PFSK-1 (cell line): ENCODE results near the gene DDI2.

ENCODE experiments used
- FOXP2 ChIP-seq: optimal IDR thresholded peaks from 2 replicates; pipeline ENCODE3; 2011; ENCODE audit warnings: borderline replicate concordance, control low read depth, inconsistent platforms; ENCODE audit not compliant: insufficient read depth; ENCODE audit errors: extremely low read length, extremely low read depth
- POLR2AphosphoS5 ChIP-seq: IDR thresholded peaks from 2 replicates; pipeline ENCODE4 v1.6.1; 2012; ENCODE audit warnings: low read depth, mild to moderate bottlenecking, control low read depth, low read length, moderate library complexity
- REST ChIP-seq, 2 experiments: IDR thresholded peaks; 2 replicates each; pipeline versions ENCODE4 v1.6.1 to v1.8.0; 2011 to 2012; ENCODE audit warnings: low read depth in 2 of 2, low read length in 2 of 2, control low read depth in 1 of 2, inconsistent platforms in 1 of 2, mild to moderate bottlenecking in 1 of 2, moderate library complexity in 1 of 2; ENCODE audit not compliant: insufficient read depth in 1 of 2
- SIN3A ChIP-seq: IDR thresholded peaks from 2 replicates; pipeline ENCODE4 v1.6.1; 2012; ENCODE audit warnings: mild to moderate bottlenecking, low read length, moderate library complexity, borderline replicate concordance; ENCODE audit not compliant: insufficient read depth
- TAF1 ChIP-seq: IDR thresholded peaks from 2 replicates; pipeline ENCODE4 v1.6.1; 2012; ENCODE audit warnings: low read length, control low read depth, borderline replicate concordance; ENCODE audit not compliant: insufficient read depth

DDI2 gene

GRCh38 chr1:15674386-15675159 is 57.3 kb downstream of the DDI2 start:
- TF ChIP-seq REST (IDR thresholded peaks at IDR 0.05; ENCODE audit: insufficient read depth in 1 of 2, low read depth in 2 of 2, low read length in 2 of 2) (no peak), SIN3A (no peak), TAF1 (no peak), POLR2AphosphoS5 (no peak), FOXP2 (no peak)

DNA sequence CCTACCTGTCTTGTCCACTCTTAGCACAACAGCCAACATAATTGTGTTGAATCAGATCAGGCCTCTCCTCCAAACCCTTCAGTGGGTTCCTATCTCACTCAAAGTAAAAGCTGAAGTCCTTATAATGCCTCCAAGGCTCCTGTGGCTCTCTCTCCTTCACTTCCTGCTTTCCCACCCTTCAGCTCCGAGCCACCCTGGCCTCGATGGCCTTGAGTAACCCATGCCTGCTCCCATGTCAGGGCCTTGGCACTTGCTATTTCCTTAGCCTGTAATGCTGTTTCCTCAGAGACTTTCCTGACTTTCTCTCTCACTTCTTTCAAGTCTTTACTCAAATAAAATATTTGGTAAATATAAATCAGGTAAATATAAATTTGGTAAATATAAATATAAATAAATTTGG is 58.8 kb downstream of the DDI2 start:
- TF ChIP-seq FOXP2 (no peak), TAF1 (no peak), POLR2AphosphoS5 (no peak), SIN3A (no peak), REST (IDR thresholded peaks at IDR 0.05; ENCODE audit: insufficient read depth in 1 of 2, low read depth in 2 of 2, low read length in 2 of 2) (no peak)

DNA sequence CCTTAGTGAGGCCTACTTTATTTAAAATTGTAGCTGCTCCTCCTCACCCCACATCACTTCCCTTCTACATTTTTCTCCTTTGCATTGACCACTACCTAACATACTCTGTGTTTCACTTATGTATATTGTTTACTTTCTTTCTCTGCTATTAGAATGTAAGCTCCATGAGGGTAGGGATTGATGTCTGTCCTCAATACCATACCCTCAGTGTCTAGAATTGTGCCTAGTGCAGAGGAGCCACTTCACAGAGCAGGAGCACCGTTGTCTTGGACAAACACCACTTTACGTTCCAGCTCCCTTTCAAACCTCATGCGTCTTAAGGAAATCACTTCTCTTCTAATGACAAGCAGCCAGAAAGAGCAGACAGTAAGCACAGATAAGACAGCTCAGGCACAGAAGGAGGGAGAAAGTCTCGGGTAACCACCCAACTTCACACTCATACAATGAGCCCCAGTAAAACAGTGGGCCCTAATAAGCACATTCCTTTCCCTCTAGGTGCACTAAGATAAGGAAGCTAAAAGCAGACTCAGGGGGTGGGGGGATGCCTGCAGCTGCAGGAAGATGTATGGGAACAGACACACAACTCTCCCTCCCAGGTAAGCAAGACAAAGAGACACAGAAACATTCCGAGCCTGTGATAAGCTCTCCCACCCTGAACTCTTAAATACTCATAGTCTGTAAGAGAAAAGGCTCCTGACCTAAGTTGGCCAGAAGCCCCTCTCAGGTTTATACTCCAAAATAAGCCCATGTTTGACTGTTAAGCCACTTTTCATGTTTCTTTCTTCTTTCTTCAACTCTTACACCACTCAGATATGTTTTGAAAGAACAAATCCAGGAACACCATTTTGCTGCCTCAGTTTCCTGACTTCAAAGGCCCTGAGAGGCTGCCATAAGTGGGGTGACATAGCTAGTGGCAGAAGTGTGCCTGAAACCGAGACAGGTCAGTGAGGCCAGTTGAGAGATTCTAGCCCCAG is 59.7 kb downstream of the DDI2 start:
- TF ChIP-seq REST (IDR thresholded peaks at IDR 0.05; ENCODE audit: insufficient read depth in 1 of 2, low read depth in 2 of 2, low read length in 2 of 2): no peak
- TF ChIP-seq POLR2AphosphoS5: no peak
- TF ChIP-seq SIN3A: no peak
- TF ChIP-seq FOXP2: no peak
- TF ChIP-seq TAF1: no peak

DNA sequence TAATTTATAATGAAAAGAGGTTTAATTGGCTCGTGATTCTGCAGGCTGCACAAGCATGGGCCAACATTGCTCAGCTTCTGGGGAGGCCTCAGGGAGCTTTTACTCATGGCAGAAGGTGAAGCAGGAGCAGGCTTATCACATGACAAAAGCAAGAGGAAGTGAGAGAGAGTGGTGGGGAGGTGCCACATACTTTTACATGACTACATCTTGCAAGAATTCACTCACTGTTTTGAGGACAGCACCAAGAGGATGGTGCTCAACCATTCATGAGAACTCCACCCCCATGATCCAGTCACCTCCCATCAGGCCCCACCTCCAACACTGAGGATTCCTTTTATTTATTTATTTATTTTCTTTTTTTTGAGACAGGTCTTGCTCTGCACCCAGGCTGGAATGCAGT is 61.3 kb downstream of the DDI2 start:
- no peak for TF ChIP-seq POLR2AphosphoS5
- TF ChIP-seq REST (IDR thresholded peaks at IDR 0.05; ENCODE audit: insufficient read depth in 1 of 2, low read depth in 2 of 2, low read length in 2 of 2): no peak
- no peak for TF ChIP-seq SIN3A
- no peak for TF ChIP-seq TAF1
- TF ChIP-seq FOXP2: no peak
